ENCODE data around the gene RIN1. TPM values are rescaled to one million over a fixed set of nuclear protein-coding genes. Genes with fewer than 3 reads are reported as not detected.
"Not testable (repeated sequence)": the region's sequence is repeated elsewhere in the genome, so short reads cannot be mapped to it uniquely, and the experiment has no call there.

The RIN1 gene
- total RNA-seq, 1 donor from 2014 or later = 2.2 TPM

DNA sequence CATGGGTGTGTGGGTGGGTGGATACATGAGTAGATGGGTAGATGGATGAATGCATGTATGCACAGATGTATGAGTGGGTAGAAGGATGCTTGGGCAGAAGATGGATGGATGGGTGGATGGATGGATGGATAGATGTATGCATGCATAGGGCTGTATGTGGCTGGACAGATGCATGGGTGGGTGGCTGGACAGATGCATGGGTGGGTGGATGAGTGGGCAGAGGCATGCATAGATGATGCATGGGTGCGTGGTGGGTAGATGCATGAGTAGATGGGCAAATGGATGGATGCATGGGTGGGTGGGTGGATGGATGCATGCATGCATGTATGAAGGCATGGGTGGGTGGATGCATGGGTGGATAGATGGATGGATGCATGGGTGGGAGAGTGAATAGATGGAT lies 12.6 kb downstream of the RIN1 start:
- DNase-seq (ENCODE audit: low spot score) = no peak
- intact Hi-C loops (cut with DNase I) = no loop called here

- no peak for DNase-seq (ENCODE audit: low spot score)
- intact Hi-C loops (cut with DNase I) = no loop called here
Measured at GRCh38 chr11:66322732-66323427, 13.4 kb downstream of the RIN1 start.

DNA sequence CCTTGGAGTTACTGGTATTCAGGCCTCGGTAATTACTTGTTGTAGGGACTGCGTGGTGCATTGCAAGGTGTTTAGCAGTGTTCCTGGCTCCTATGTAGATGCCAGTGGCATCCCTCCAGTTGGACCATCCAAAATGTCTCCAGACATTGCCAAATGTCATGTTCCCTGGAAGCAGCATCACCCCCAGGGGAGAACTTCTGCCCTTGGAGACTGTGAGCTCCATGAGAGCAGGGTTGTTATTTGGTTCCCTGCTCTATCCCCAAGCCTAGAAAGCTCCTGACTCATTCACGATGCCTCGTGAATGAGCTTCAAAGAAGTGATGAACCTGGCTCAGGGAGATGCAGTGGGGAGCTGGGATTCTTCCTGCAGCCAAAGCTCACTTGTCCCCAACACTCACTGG lies 14.6 kb downstream of the RIN1 start:
- intact Hi-C loops (cut with DNase I) = no loop called here
- no peak for DNase-seq (ENCODE audit: low spot score)

- intact Hi-C loops (cut with DNase I); DNase-seq (ENCODE audit: low spot score): not testable (repeated sequence)
Measured at GRCh38 chr11:66320748-66321147, 15.5 kb downstream of the RIN1 start.

GRCh38 chr11:66320289-66320688 lies 15.9 kb downstream of the RIN1 start:
- intact Hi-C loops (cut with DNase I); DNase-seq (ENCODE audit: low spot score): not testable (repeated sequence)

- intact Hi-C loops (cut with DNase I) = no loop called here
- DNase-seq (ENCODE audit: low spot score) = no peak
Measured at GRCh38 chr11:66318600-66318970, 17.6 kb downstream of the RIN1 start.

DNA sequence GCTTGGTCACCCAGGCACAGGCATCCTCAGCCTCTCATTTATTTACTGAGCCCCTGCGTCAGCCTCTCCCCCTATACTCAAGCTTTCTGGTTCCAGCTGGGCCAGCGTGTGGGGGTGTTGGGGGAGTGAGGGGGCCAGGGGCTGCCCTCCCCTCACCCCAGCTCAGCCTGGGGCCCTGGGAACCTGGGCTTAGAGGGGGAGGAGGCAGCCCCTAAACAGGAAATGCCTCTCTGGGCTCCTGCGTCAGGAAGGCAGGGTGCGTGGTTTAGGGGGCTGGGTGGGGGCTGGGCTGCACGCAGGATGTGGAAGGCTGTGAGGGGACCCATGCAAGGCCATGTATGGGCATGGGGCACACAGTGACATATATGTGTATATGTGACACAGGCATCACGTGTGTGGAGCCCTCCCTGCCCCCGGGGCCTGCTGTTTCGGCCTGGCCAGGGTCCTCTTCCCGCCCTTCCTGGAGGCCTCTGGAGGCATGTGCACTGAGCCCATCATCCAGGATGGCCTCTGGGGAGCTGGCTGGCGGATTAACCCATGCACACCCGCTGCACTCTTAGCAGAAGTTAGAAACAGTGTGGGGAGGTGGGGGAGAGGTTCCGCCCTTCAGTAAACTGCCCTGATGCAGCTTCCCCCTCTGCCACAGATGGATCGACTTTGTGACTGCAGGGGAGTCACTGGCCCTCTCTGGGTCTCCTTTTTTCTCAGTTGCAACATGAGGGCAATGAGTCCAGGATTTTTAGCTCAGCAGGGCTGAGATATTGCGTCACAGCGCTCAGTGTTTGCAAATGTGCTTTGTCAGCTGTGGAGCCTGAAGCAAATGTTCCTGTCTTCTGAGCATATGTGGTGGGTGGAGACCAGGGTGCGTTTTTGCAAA lies 18.3 kb downstream of the RIN1 start:
- intact Hi-C loops (cut with DNase I) = no loop called here
- no peak for DNase-seq (ENCODE audit: low spot score)

GRCh38 chr11:66317322-66317722 lies 18.9 kb downstream of the RIN1 start:
- intact Hi-C loops (cut with DNase I) = no loop called here
- DNase-seq (ENCODE audit: low spot score) = no peak

DNA sequence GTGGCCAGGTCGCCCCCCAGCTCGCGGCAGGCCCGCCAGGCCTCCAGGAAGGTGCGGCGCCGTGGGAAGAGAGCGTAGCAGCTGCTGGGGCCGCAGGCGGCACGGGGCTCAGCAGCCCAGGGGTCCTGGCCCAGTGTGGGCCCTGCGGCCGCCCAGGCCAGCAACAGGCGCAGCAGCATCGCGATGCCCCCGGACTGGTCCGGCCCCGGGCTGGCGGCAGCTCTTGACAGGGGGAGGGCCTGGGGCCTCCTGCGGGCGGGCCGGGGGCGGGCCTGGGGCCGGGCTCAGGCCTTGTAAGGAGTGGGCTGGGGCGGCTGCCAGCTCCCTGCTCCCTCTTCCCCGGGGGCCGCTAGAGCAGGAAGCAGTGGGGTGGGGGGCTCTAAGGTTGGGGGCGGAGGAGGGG lies 19.4 kb downstream of the RIN1 start, which contains the start of gene CD248:
TSS of gene CD248 (minus strand) at position 196 of the 403 bp plus-strand sequence. CDS start at position 179, 17 bp downstream.
- intact Hi-C loops (cut with DNase I) = no loop called here
- peak; percentile 85 for DNase-seq (ENCODE audit: low spot score)

- intact Hi-C loops (cut with DNase I) = no loop called here
- DNase-seq (ENCODE audit: low spot score) = no peak
Measured at GRCh38 chr11:66315921-66316811, 20.1 kb downstream of the RIN1 start.

- intact Hi-C loops (cut with DNase I) = no loop called here
- no peak for DNase-seq (ENCODE audit: low spot score)
Measured at GRCh38 chr11:66315498-66315885, 20.7 kb downstream of the RIN1 start.

- intact Hi-C loops (cut with DNase I) = no loop called here
- DNase-seq (ENCODE audit: low spot score) = no peak
Measured at GRCh38 chr11:66314561-66315497, 21.4 kb downstream of the RIN1 start.

DNA sequence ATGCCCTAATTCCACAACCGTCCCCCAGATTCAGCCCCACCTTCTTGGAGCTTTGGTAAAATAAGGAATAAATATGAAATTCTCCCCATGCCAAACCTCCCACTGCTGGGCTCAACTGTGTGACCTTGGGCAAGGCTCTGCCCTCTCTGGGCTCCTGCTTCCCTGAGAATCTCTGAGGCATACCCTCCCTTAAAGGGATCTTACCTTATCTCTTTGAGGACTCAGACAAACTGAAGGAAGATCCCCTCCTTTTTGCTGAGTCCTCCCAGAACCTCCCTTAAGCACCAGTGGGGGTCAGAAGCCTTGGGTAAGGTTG lies 22.1 kb downstream of the RIN1 start:
- intact Hi-C loops (cut with DNase I) = no loop called here
- no peak for DNase-seq (ENCODE audit: low spot score)

DNA sequence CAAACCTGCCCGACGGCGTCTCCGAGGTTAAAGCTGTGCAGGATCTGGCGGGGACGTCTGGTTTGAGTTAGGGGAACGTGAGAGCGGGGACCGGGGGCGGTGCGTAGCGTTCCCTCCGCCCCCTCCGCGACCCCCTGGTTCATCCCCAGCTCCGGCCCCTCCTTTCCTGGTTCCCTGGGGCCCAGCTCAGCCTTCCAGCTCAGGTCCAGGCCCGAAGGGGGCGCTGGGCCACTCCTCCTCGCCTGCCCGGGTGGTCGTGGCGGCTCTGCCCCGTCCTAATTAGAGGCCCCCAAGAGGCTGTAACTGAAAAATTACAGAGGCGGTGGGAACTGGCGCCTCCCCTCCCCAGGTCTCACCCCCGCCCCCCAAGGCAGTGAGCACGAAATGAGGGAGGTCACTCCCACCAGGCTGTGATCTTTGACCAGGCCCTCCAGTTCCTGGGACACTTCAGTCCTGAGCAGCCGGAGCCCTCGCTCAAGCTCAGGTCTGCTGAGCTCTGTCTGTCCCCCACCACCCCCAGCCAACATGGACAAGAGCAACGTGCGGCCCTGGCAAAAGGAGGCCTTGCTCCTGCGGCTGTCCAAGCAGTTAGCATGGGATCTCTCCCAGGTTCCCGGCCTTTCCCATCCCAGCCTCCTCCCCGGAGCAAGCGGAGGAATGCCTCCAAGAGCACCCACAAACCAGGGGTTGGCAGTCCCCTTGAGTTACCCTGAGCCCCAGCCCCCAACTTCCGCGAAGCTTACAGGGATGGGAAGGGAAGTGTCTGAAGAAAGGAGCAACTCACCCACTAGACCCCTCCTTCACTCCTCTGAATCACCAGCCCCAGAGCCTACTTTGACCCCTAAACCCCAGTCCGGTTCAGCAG lies 22.7 kb downstream of the RIN1 start:
- intact Hi-C loops (cut with DNase I) = no loop called here
- no peak for DNase-seq (ENCODE audit: low spot score)

- DNase-seq (ENCODE audit: low spot score) = peak; percentile 98
- intact Hi-C loops (cut with DNase I) = loop anchor here (1.0 kb wide), 1 partner anchor 16 kb away; no protein-coding TSS in a partner anchor
Measured at GRCh38 chr11:66312549-66313320, 23.5 kb downstream of the RIN1 start.

GRCh38 chr11:66311965-66312548 lies 24.2 kb downstream of the RIN1 start:
- DNase-seq (ENCODE audit: low spot score) = peak; percentile 94
- intact Hi-C loops (cut with DNase I) = loop anchor here (1.0 to 2.0 kb wide), 2 partner anchors 16 to 75 kb away; no protein-coding TSS in a partner anchor

GRCh38 chr11:66311470-66311964 lies 24.7 kb downstream of the RIN1 start:
- intact Hi-C loops (cut with DNase I) = loop anchor here (2.0 kb wide), 1 partner anchor 75 kb away; no protein-coding TSS in a partner anchor
- no peak for DNase-seq (ENCODE audit: low spot score)

Measured in cardiac septum (tissue), 1 donor.